Measurements from ENCODE around the gene LRRC7. TPM values are rescaled to one million over a fixed set of nuclear protein-coding genes. Genes with fewer than 3 reads are reported as not detected.

The LRRC7 gene
- total RNA-seq, 2 experiments from 2014 or later: not detected

- no peak overlapping the region for H3K4me3 Mint-ChIP-seq
- POLR2A ChIA-PET: no interaction called here
- peaks cover 2% of the 10 kb centered on the region for H3K9me3 Mint-ChIP-seq
- no peak for DNase-seq
- H3K4me1 Mint-ChIP-seq: no peaks in the 10 kb centered on the region
- CTCF ChIA-PET: no interaction called here
- H3K27ac Mint-ChIP-seq: no peak overlapping the region
- no peaks in the 10 kb centered on the region for H3K27me3 Mint-ChIP-seq
- no peaks in the 10 kb centered on the region for H3K36me3 Mint-ChIP-seq (ENCODE audit: low read depth)
Measured at GRCh38 chr1:69777423-69777822, 209.7 kb downstream of the LRRC7 start.

GRCh38 chr1:69777971-69778370 is 210.2 kb downstream of the LRRC7 start:
- Mint-ChIP-seq H3K27me3 (no peaks in the 10 kb centered on the region), H3K27ac (no peak overlapping the region), H3K4me1 (no peaks in the 10 kb centered on the region), H3K4me3 (no peak overlapping the region), H3K9me3 (peaks cover 2% of the 10 kb centered on the region), H3K36me3 (ENCODE audit: low read depth) (no peaks in the 10 kb centered on the region)
- ChIA-PET CTCF (no interaction called here), POLR2A (no interaction called here)
- DNase-seq: no peak

- H3K4me3 Mint-ChIP-seq: no peak overlapping the region
- H3K4me1 Mint-ChIP-seq: no peaks in the 10 kb centered on the region
- no peaks in the 10 kb centered on the region for H3K36me3 Mint-ChIP-seq (ENCODE audit: low read depth)
- CTCF ChIA-PET: no interaction called here
- POLR2A ChIA-PET: no interaction called here
- peaks cover 2% of the 10 kb centered on the region for H3K9me3 Mint-ChIP-seq
- no peak for DNase-seq
- no peak overlapping the region for H3K27ac Mint-ChIP-seq
- no peaks in the 10 kb centered on the region for H3K27me3 Mint-ChIP-seq
Measured at GRCh38 chr1:69787151-69787550, 219.4 kb downstream of the LRRC7 start.

- ChIA-PET POLR2A (no interaction called here), CTCF (no interaction called here)
- Mint-ChIP-seq H3K27ac (no peak overlapping the region), H3K36me3 (ENCODE audit: low read depth) (no peaks in the 10 kb centered on the region), H3K9me3 (peaks cover 2% of the 10 kb centered on the region), H3K4me1 (no peaks in the 10 kb centered on the region), H3K27me3 (no peaks in the 10 kb centered on the region), H3K4me3 (no peak overlapping the region)
- DNase-seq: no peak
Measured at GRCh38 chr1:69791311-69791710, 223.6 kb downstream of the LRRC7 start.

- no peak for DNase-seq
- H3K9me3 Mint-ChIP-seq: no peaks in the 10 kb centered on the region
- ChIA-PET POLR2A (no interaction called here), CTCF (no interaction called here)
- H3K4me3 Mint-ChIP-seq: no peak overlapping the region
- no peaks in the 10 kb centered on the region for H3K4me1 Mint-ChIP-seq
- no peaks in the 10 kb centered on the region for H3K27me3 Mint-ChIP-seq
- H3K27ac Mint-ChIP-seq: no peak overlapping the region
- no peaks in the 10 kb centered on the region for H3K36me3 Mint-ChIP-seq (ENCODE audit: low read depth)
Measured at GRCh38 chr1:69794831-69795230, 227.1 kb downstream of the LRRC7 start.

GRCh38 chr1:69814926-69815325 is 247.2 kb downstream of the LRRC7 start:
- Mint-ChIP-seq H3K27ac (no peak overlapping the region), H3K4me1 (no peaks in the 10 kb centered on the region), H3K27me3 (no peaks in the 10 kb centered on the region), H3K4me3 (no peak overlapping the region), H3K9me3 (peaks cover under 1% of the 10 kb centered on the region), H3K36me3 (ENCODE audit: low read depth) (no peaks in the 10 kb centered on the region)
- no peak for DNase-seq
- ChIA-PET CTCF (no interaction called here), POLR2A (no interaction called here)

- peaks cover 10% of the 10 kb centered on the region for H3K9me3 Mint-ChIP-seq
- H3K36me3 Mint-ChIP-seq (ENCODE audit: low read depth): no peaks in the 10 kb centered on the region
- H3K4me1 Mint-ChIP-seq: no peaks in the 10 kb centered on the region
- ChIA-PET POLR2A (no interaction called here), CTCF (no interaction called here)
- H3K27ac Mint-ChIP-seq: no peak overlapping the region
- no peak for DNase-seq
- H3K27me3 Mint-ChIP-seq: no peaks in the 10 kb centered on the region
- H3K4me3 Mint-ChIP-seq: no peak overlapping the region
Measured at GRCh38 chr1:69824932-69825331, 257.2 kb downstream of the LRRC7 start.

GRCh38 chr1:69827732-69828131 is 260.0 kb downstream of the LRRC7 start:
- Mint-ChIP-seq H3K36me3 (ENCODE audit: low read depth) (no peaks in the 10 kb centered on the region), H3K4me3 (no peak overlapping the region), H3K9me3 (peaks cover 4% of the 10 kb centered on the region), H3K4me1 (no peaks in the 10 kb centered on the region), H3K27ac (no peak overlapping the region), H3K27me3 (no peaks in the 10 kb centered on the region)
- DNase-seq: no peak
- CTCF ChIA-PET: interaction anchor here (0.6 kb wide), 1 partner anchor 1511 kb away, joined by 4 read pairs; no protein-coding TSS in a partner anchor
- POLR2A ChIA-PET: no interaction called here

GRCh38 chr1:69833536-69833935 is 265.8 kb downstream of the LRRC7 start:
- H3K27ac Mint-ChIP-seq: no peak overlapping the region
- no peaks in the 10 kb centered on the region for H3K4me1 Mint-ChIP-seq
- H3K4me3 Mint-ChIP-seq: no peak overlapping the region
- POLR2A ChIA-PET: no interaction called here
- H3K9me3 Mint-ChIP-seq: peaks cover 3% of the 10 kb centered on the region
- H3K27me3 Mint-ChIP-seq: no peaks in the 10 kb centered on the region
- DNase-seq: no peak
- H3K36me3 Mint-ChIP-seq (ENCODE audit: low read depth): no peaks in the 10 kb centered on the region
- CTCF ChIA-PET: no interaction called here

GRCh38 chr1:69834336-69834735 is 266.6 kb downstream of the LRRC7 start:
- Mint-ChIP-seq H3K9me3 (peaks cover 3% of the 10 kb centered on the region), H3K4me3 (no peak overlapping the region), H3K36me3 (ENCODE audit: low read depth) (no peaks in the 10 kb centered on the region), H3K27ac (no peak overlapping the region), H3K27me3 (no peaks in the 10 kb centered on the region), H3K4me1 (no peaks in the 10 kb centered on the region)
- POLR2A ChIA-PET: no interaction called here
- CTCF ChIA-PET: no interaction called here
- no peak for DNase-seq

GRCh38 chr1:69835955-69836354 is 268.2 kb downstream of the LRRC7 start:
- ChIA-PET POLR2A (no interaction called here), CTCF (no interaction called here)
- no peak overlapping the region for H3K4me3 Mint-ChIP-seq
- DNase-seq: no peak
- no peak overlapping the region for H3K27ac Mint-ChIP-seq
- H3K9me3 Mint-ChIP-seq: peaks cover 5% of the 10 kb centered on the region
- no peaks in the 10 kb centered on the region for H3K36me3 Mint-ChIP-seq (ENCODE audit: low read depth)
- H3K4me1 Mint-ChIP-seq: no peaks in the 10 kb centered on the region
- no peaks in the 10 kb centered on the region for H3K27me3 Mint-ChIP-seq

- CTCF ChIA-PET: no interaction called here
- POLR2A ChIA-PET: no interaction called here
- DNase-seq: no peak
- no peak overlapping the region for H3K27ac Mint-ChIP-seq
- no peaks in the 10 kb centered on the region for H3K27me3 Mint-ChIP-seq
- no peaks in the 10 kb centered on the region for H3K4me1 Mint-ChIP-seq
- peaks cover 7% of the 10 kb centered on the region for H3K9me3 Mint-ChIP-seq
- no peak overlapping the region for H3K4me3 Mint-ChIP-seq
- no peaks in the 10 kb centered on the region for H3K36me3 Mint-ChIP-seq (ENCODE audit: low read depth)
Measured at GRCh38 chr1:69836971-69837636, 269.4 kb downstream of the LRRC7 start.

GRCh38 chr1:69842326-69842725 is 274.6 kb downstream of the LRRC7 start:
- H3K9me3 Mint-ChIP-seq: peaks cover 9% of the 10 kb centered on the region
- H3K4me3 Mint-ChIP-seq: no peak overlapping the region
- no peak for DNase-seq
- no peaks in the 10 kb centered on the region for H3K4me1 Mint-ChIP-seq
- ChIA-PET POLR2A (no interaction called here), CTCF (no interaction called here)
- H3K27ac Mint-ChIP-seq: no peak overlapping the region
- H3K36me3 Mint-ChIP-seq (ENCODE audit: low read depth): no peaks in the 10 kb centered on the region
- no peaks in the 10 kb centered on the region for H3K27me3 Mint-ChIP-seq

GRCh38 chr1:69845655-69846054 is 277.9 kb downstream of the LRRC7 start:
- CTCF ChIA-PET: no interaction called here
- no peak overlapping the region for H3K4me3 Mint-ChIP-seq
- no peak for DNase-seq

GRCh38 chr1:69846267-69846666 is 278.5 kb downstream of the LRRC7 start:
- Mint-ChIP-seq H3K27ac (no peak overlapping the region), H3K4me1 (no peaks in the 10 kb centered on the region), H3K27me3 (no peaks in the 10 kb centered on the region), H3K36me3 (ENCODE audit: low read depth) (no peaks in the 10 kb centered on the region), H3K4me3 (no peak overlapping the region), H3K9me3 (peaks cover 4% of the 10 kb centered on the region)
- ChIA-PET CTCF (no interaction called here), POLR2A (no interaction called here)
- no peak for DNase-seq

More at GRCh38 chr1:69845655-69846054, 277.9 kb downstream of the LRRC7 start:
- POLR2A ChIA-PET: no interaction called here
- Mint-ChIP-seq H3K27ac (no peak overlapping the region), H3K4me1 (no peaks in the 10 kb centered on the region), H3K27me3 (no peaks in the 10 kb centered on the region), H3K9me3 (peaks cover 9% of the 10 kb centered on the region), H3K36me3 (ENCODE audit: low read depth) (no peaks in the 10 kb centered on the region)

All from activated CD4-positive, alpha-beta memory T cell treated with anti-CD3 and anti-CD28 coated beads, Interleukin-2, amount 10 ng/mL, durations not matched to agents 7 days and 5 days (primary cell).